ENCODE data around the gene TRAF3IP1. TPM values are rescaled to one million over a fixed set of nuclear protein-coding genes. Genes with fewer than 3 reads are reported as not detected.

TRAF3IP1 gene
- total and polyA plus RNA-seq, 2 of the 13 experiments (the other 11 are each of a cell fraction or from before 2014, with no cell fraction given): 4.1 to 12.9 TPM

GRCh38 chr2:238426568-238427434, 106.5 kb downstream of the TRAF3IP1 start, which contains the start of gene ASB1:
ASB1 (plus strand) TSS chr2:238426927; CDS start chr2:238427071, 144 bp downstream.
- H3K9ac ChIP-seq (ENCODE audit: insufficient read depth, low read depth, low read length): peak within 1 kb of the TSS; percentile 95
- peaks cover 7 to 13% of the 10 kb centered on the region in 2 experiments; a peak in 4 of 5 replicates for H3K36me3 ChIP-seq (replicated peaks in 1 of 2; ENCODE audit: control insufficient read depth in 1 of 2, insufficient read depth in 2 of 2, low read length in 2 of 2)
- peaks cover 16% of the 10 kb centered on the region for H4K20me1 ChIP-seq (ENCODE audit: insufficient read depth, low read length)
- H3K27me3 ChIP-seq (ENCODE audit: control insufficient read depth in 1 of 2, insufficient read depth in 2 of 2, low read length in 2 of 2): no peaks in the 10 kb centered on the region; a peak in 1 of 5 replicates
- H2AFZ ChIP-seq (ENCODE audit: low read length): no peak within 1 kb of the TSS
- H3K27ac ChIP-seq (ENCODE audit: extremely low read length, insufficient read depth, low read length): peak within 1 kb of the TSS; percentile 87
- peaks cover 49% of the 10 kb centered on the region for H3K4me1 ChIP-seq (ENCODE audit: insufficient read depth, low read length)
- peaks cover 47% of the 10 kb centered on the region for H3K79me2 ChIP-seq (ENCODE audit: insufficient read depth, low read length)
- TSS peak; percentile 53 for BruUV-seq (replicated peaks)
- POLR2A ChIA-PET: interaction anchor here (0.6 to 2.1 kb wide), 4 partner anchors 10 to 23 kb away, joined by 3 to 11 read pairs (median 5); no protein-coding TSS in a partner anchor
- no peaks in the 10 kb centered on the region for H3K9me3 ChIP-seq (ENCODE audit: low read length)
- peak; percentile 73 for DNase-seq (ENCODE audit: low spot score)
- CTCF ChIA-PET (ENCODE audit: low intra/inter-chr PET ratio, low total read pairs): interaction anchor here (1.3 kb wide), 1 partner anchor 56 kb away, joined by 3 read pairs; no protein-coding TSS in a partner anchor
- in situ Hi-C loops (cut with HindIII; ENCODE audit: extremely low pct_ligation_motif_present, low pct_unique_long_range_greater_than_20kb) (no loop called here), intact Hi-C loops (cut with micrococcal nuclease; ENCODE audit: unreplicated experiment) (no loop called here)
- ATAC-seq: peak; percentile 83
- peak within 1 kb of the TSS; percentile 84 to 94 (median 92) for H3K4me3 ChIP-seq (replicated peaks in 1 of 3; ENCODE audit: insufficient read depth in 1 of 3, low read depth in 2 of 3, low read length in 3 of 3)
- FAIRE-seq: no peak
- WGBS (ENCODE audit: low lambda C conversion rate): under 1% methylated on average over 65 of the region's 104 CpGs
- H3K4me2 ChIP-seq (ENCODE audit: low read depth, low read length): peak within 1 kb of the TSS; percentile 84
- TF ChIP-seq POLR2AphosphoS5 (IDR thresholded peaks at IDR 0.05; ENCODE audit: low read depth, low read length): peak; percentile 87
- TF ChIP-seq PCBP2 (optimal IDR thresholded peaks at IDR 0.05; ENCODE audit: low read depth, low read length, poor library complexity, severe bottlenecking): no peak
- peak; percentile 82 for TF ChIP-seq MAX (IDR thresholded peaks at IDR 0.05)
- TF ChIP-seq YEATS2 (CRISPR knock-in tag; IDR thresholded peaks at IDR 0.05; ENCODE audit: borderline replicate concordance): no peak; the same call in 1 of the 2 replicates
- peak; percentile 99 for TF ChIP-seq RBFOX2 (IDR thresholded peaks at IDR 0.05; ENCODE audit: low read depth, low read length)
- no peak for TF ChIP-seq SMAD1 (CRISPR knock-in tag; IDR thresholded peaks at IDR 0.05; ENCODE audit: borderline replicate concordance, low read depth)
- no peak for TF ChIP-seq RORA (CRISPR knock-in tag; IDR thresholded peaks at IDR 0.05)
- TF ChIP-seq ZNF263 (CRISPR knock-in tag; IDR thresholded peaks at IDR 0.05): no peak; the same call in 1 of the 2 replicates
- TF ChIP-seq PTBP1 (IDR thresholded peaks at IDR 0.05; ENCODE audit: low read depth, low read length, poor library complexity, severe bottlenecking): no peak
- no peak for TF ChIP-seq CHD4 (IDR thresholded peaks at IDR 0.05; ENCODE audit: borderline replicate concordance, low read length)
- TF ChIP-seq NR1H2 (CRISPR knock-in tag; IDR thresholded peaks at IDR 0.05; ENCODE audit: borderline replicate concordance, low read depth): no peak; the same call in 1 of the 2 replicates
- TF ChIP-seq DNMT3B (CRISPR knock-in tag; conservative IDR thresholded peaks at IDR 0.05): no peak
- no peak for TF ChIP-seq SNRNP70 (IDR thresholded peaks at IDR 0.05; ENCODE audit: low read depth, low read length)
- peak; percentile 55; the same call in 1 of the 2 replicates for TF ChIP-seq FOXK1 (CRISPR knock-in tag; IDR thresholded peaks at IDR 0.05; ENCODE audit: borderline replicate concordance, low read depth)
- TF ChIP-seq ZNF800 (CRISPR knock-in tag; IDR thresholded peaks at IDR 0.05): no peak
- TF ChIP-seq TEAD3 (CRISPR knock-in tag; optimal IDR thresholded peaks at IDR 0.05; ENCODE audit: borderline replicate concordance): peak; percentile 28
- no peak for TF ChIP-seq TAF15 (IDR thresholded peaks at IDR 0.05; ENCODE audit: low read depth, low read length, poor library complexity, severe bottlenecking)
- no peak for TF ChIP-seq GPBP1L1 (CRISPR knock-in tag; IDR thresholded peaks at IDR 0.05)
- peak; percentile 16; the same call in 1 of the 2 replicates for TF ChIP-seq NR0B2 (CRISPR knock-in tag; IDR thresholded peaks at IDR 0.05)
- TF ChIP-seq SCMH1 (CRISPR knock-in tag; IDR thresholded peaks at IDR 0.05; ENCODE audit: borderline replicate concordance): no peak
